HK-2 (cell line): Measurements from ENCODE around the gene OR2AG2.

Source experiments
- DNase-seq: peaks from one replicate; pipeline ENCODE4 v3.0.0-alpha.2; 2018; ENCODE audit not compliant: unreplicated experiment

Gene OR2AG2

GRCh38 chr11:6738590-6738989 lies 33.2 kb downstream of the OR2AG2 start:
- no peak for DNase-seq

GRCh38 chr11:6737872-6738466 lies 33.8 kb downstream of the OR2AG2 start:
- DNase-seq: peak; percentile 16

GRCh38 chr11:6736495-6737121 lies 35.2 kb downstream of the OR2AG2 start:
- no peak for DNase-seq

- DNase-seq: no peak
Measured at GRCh38 chr11:6735306-6735705, 36.5 kb downstream of the OR2AG2 start.

GRCh38 chr11:6734616-6735015 lies 37.2 kb downstream of the OR2AG2 start:
- DNase-seq: no peak

- no peak for DNase-seq
Measured at GRCh38 chr11:6733326-6734275, 38.2 kb downstream of the OR2AG2 start.

- DNase-seq: no peak
Measured at GRCh38 chr11:6727971-6728760, 43.6 kb downstream of the OR2AG2 start.

- DNase-seq: no peak
Measured at GRCh38 chr11:6725386-6725896, 46.3 kb downstream of the OR2AG2 start.

- no peak for DNase-seq
Measured at GRCh38 chr11:6724013-6724412, 47.8 kb downstream of the OR2AG2 start.

GRCh38 chr11:6721343-6721742 lies 50.4 kb downstream of the OR2AG2 start:
- no peak for DNase-seq

GRCh38 chr11:6719576-6719975 lies 52.2 kb downstream of the OR2AG2 start:
- no peak for DNase-seq

GRCh38 chr11:6717426-6717825 lies 54.4 kb downstream of the OR2AG2 start:
- no peak for DNase-seq
